Measurements from ENCODE around the gene KBTBD12. TPM values are rescaled to one million over a fixed set of nuclear protein-coding genes. Genes with fewer than 3 reads are reported as not detected.

KBTBD12 gene
- total RNA-seq, 4 donors from 2014 or later, result 16.0 to 28.7 (median 22.1) TPM

- in situ Hi-C loops (cut with MboI; ENCODE audit: low sequenced_read_pairs in 4 of 4) (no loop called here), intact Hi-C loops (cut with DNase I; ENCODE audit: low total_unique reads) (no loop called here)
- no peak for ATAC-seq
- no peak overlapping the region for H3K27ac ChIP-seq
- H3K9me3 ChIP-seq, result no peaks in the 10 kb centered on the region
- TF ChIP-seq POLR2A (IDR thresholded peaks at IDR 0.05), result no peak
- TF ChIP-seq CTCF (IDR thresholded peaks at IDR 0.05 in 4 of 5, conservative IDR thresholded peaks at IDR 0.05 in 1 of 5), result no peak
- no peak for DNase-seq
- H3K36me3 ChIP-seq, result no peaks in the 10 kb centered on the region
- no peak overlapping the region for H3K4me3 ChIP-seq
- no peaks in the 10 kb centered on the region for H3K4me1 ChIP-seq
- peaks cover 0 to 5% (median 2%) of the 10 kb centered on the region in 3 donors for H3K27me3 ChIP-seq
Measured at GRCh38 chr3:128011140-128011539, 96.1 kb downstream of the KBTBD12 start.

GRCh38 chr3:128012050-128012449 is 97.0 kb downstream of the KBTBD12 start:
- ATAC-seq (no peak), DNase-seq (no peak)
- no peak for TF ChIP-seq POLR2A (IDR thresholded peaks at IDR 0.05)
- no peak for TF ChIP-seq CTCF (IDR thresholded peaks at IDR 0.05 in 4 of 5, conservative IDR thresholded peaks at IDR 0.05 in 1 of 5)
- Histone ChIP-seq H3K9me3 (no peaks in the 10 kb centered on the region), H3K27ac (no peak overlapping the region), H3K4me3 (no peak overlapping the region), H3K27me3 (peaks cover 0 to 5% (median 2%) of the 10 kb centered on the region in 3 donors), H3K36me3 (no peaks in the 10 kb centered on the region), H3K4me1 (no peaks in the 10 kb centered on the region)
- in situ Hi-C loops (cut with MboI; ENCODE audit: low sequenced_read_pairs in 4 of 4) (no loop called here), intact Hi-C loops (cut with DNase I; ENCODE audit: low total_unique reads) (no loop called here)

- no peaks in the 10 kb centered on the region for H3K9me3 ChIP-seq
- ATAC-seq, result no peak
- intact Hi-C loops (cut with DNase I; ENCODE audit: low total_unique reads), result no loop called here
Measured at GRCh38 chr3:128014548-128014947, 99.5 kb downstream of the KBTBD12 start.

GRCh38 chr3:128016502-128016901 is 101.5 kb downstream of the KBTBD12 start:
- intact Hi-C loops (cut with DNase I; ENCODE audit: low total_unique reads) (no loop called here), in situ Hi-C loops (cut with MboI; ENCODE audit: low sequenced_read_pairs in 4 of 4) (no loop called here)
- Histone ChIP-seq H3K4me1 (no peaks in the 10 kb centered on the region), H3K4me3 (no peak overlapping the region), H3K27me3 (no peaks in the 10 kb centered on the region), H3K27ac (no peak overlapping the region), H3K36me3 (no peaks in the 10 kb centered on the region), H3K9me3 (no peaks in the 10 kb centered on the region)
- TF ChIP-seq CTCF (IDR thresholded peaks at IDR 0.05 in 4 of 5, conservative IDR thresholded peaks at IDR 0.05 in 1 of 5) (no peak), POLR2A (IDR thresholded peaks at IDR 0.05) (no peak)
- no peak for DNase-seq
- ATAC-seq, result no peak

More at GRCh38 chr3:128014548-128014947, 99.5 kb downstream of the KBTBD12 start:
- TF ChIP-seq POLR2A (IDR thresholded peaks at IDR 0.05) (no peak), CTCF (IDR thresholded peaks at IDR 0.05 in 4 of 5, conservative IDR thresholded peaks at IDR 0.05 in 1 of 5) (no peak)
- DNase-seq, result no peak
- no peak overlapping the region for H3K4me3 ChIP-seq
- no peak overlapping the region for H3K27ac ChIP-seq
- H3K36me3 ChIP-seq, result no peaks in the 10 kb centered on the region
- H3K27me3 ChIP-seq, result no peaks in the 10 kb centered on the region
- H3K4me1 ChIP-seq, result no peaks in the 10 kb centered on the region
- in situ Hi-C loops (cut with MboI; ENCODE audit: low sequenced_read_pairs in 4 of 4), result no loop called here

GRCh38 chr3:128021768-128022372 is 106.8 kb downstream of the KBTBD12 start:
- DNase-seq, result no peak
- H3K4me1 ChIP-seq, result no peaks in the 10 kb centered on the region
- no peaks in the 10 kb centered on the region for H3K27me3 ChIP-seq
- no peak for TF ChIP-seq CTCF (IDR thresholded peaks at IDR 0.05 in 4 of 5, conservative IDR thresholded peaks at IDR 0.05 in 1 of 5)
- no peak overlapping the region for H3K4me3 ChIP-seq
- ATAC-seq, result no peak
- no peak overlapping the region for H3K27ac ChIP-seq
- intact Hi-C loops (cut with DNase I; ENCODE audit: low total_unique reads), result no loop called here
- H3K9me3 ChIP-seq, result no peaks in the 10 kb centered on the region
- no peaks in the 10 kb centered on the region for H3K36me3 ChIP-seq
- in situ Hi-C loops (cut with MboI; ENCODE audit: low sequenced_read_pairs in 4 of 4), result no loop called here

Measured in gastrocnemius medialis (tissue), 4 donors.